Gastrocnemius medialis (tissue), 4 donors: Measurements from ENCODE around the gene KATNB1. TPM values are rescaled to one million over a fixed set of nuclear protein-coding genes. Genes with fewer than 3 reads are reported as not detected.

ENCODE experiments used
- ATAC-seq, 2 donors: fragments of 150-250 bp; one replicate each; pipeline ENCODE4 v1.9.1; 2016
- DNase-seq, 2 donors: peaks; one replicate each; pipeline ENCODE4 v3.0.0-alpha.2; 2019
- H3K27ac ChIP-seq, 4 donors: fragments of 200-600 bp; sonication (generic); 1 replicate in 1 of 4; 2 replicates in 3 of 4; pipeline ENCODE4 v1.5.1; 2016 to 2018; ENCODE audit warnings: mild to moderate bottlenecking in 2 of 4, moderate library complexity in 1 of 4
- H3K27me3 ChIP-seq, 3 donors: fragments of 200-600 bp; sonication (generic) in 2 of 3; 1 replicate in 1 of 3; 2 replicates in 2 of 3; pipeline versions ENCODE4 v1.5.1 to v1.6.0; 2016 to 2019; ENCODE audit warnings: mild to moderate bottlenecking in 1 of 3, moderate library complexity in 1 of 3
- H3K36me3 ChIP-seq, 2 donors: fragments of 200-600 bp; sonication (generic) in 1 of 2; one replicate each; pipeline ENCODE4 v1.5.1; 2017 to 2018
- H3K4me1 ChIP-seq, 2 donors: fragments of 200-600 bp; sonication (generic) in 1 of 2; one replicate each; pipeline ENCODE4 v1.5.1; 2016 to 2017; ENCODE audit warnings: mild to moderate bottlenecking in 2 of 2
- H3K4me3 ChIP-seq, 4 donors: fragments of 200-600 bp; sonication (generic) in 3 of 4; 1 replicate in 1 of 4; 2 replicates in 3 of 4; pipeline ENCODE4 v1.5.1; 2016 to 2019; ENCODE audit warnings: mild to moderate bottlenecking in 2 of 4
- H3K9me3 ChIP-seq, 3 donors: fragments of 200-600 bp; sonication (generic) in 2 of 3; 1 replicate in 1 of 3; 2 replicates in 2 of 3; pipeline ENCODE4 v1.5.1; 2016 to 2019
- CTCF ChIP-seq, 5 experiments: fragments of 450-650 bp in 3 of 5; fragments of 200-600 bp in 2 of 5; sonication (generic) in 2 of 5; IDR thresholded peaks in 4 of 5; conservative IDR thresholded peaks in 1 of 5; 1 replicate in 4 of 5; 2 replicates in 1 of 5; pipeline ENCODE4 v1.5.1; 2016 to 2019; ENCODE audit warnings: antibody characterized with exemption in 5 of 5, mild to moderate bottlenecking in 3 of 5, moderate library complexity in 3 of 5
- POLR2A ChIP-seq, 2 donors: fragments of 450-650 bp; IDR thresholded peaks; one replicate each; pipeline ENCODE4 v1.6.1; 2017; ENCODE audit warnings: antibody characterized with exemption in 2 of 2, mild to moderate bottlenecking in 2 of 2, moderate library complexity in 2 of 2
- in situ Hi-C, 4 donors: fragments of 200-750 bp; cut with MboI; loops; one replicate each; pipeline versions ENCODE4 v1.15.0 to v1.8.0; 2017; ENCODE audit warnings: low sequenced_read_pairs in 4 of 4
- intact Hi-C: fragments of 100-400 bp; cut with DNase I; formaldehyde crosslinking; loops from one replicate; pipeline ENCODE4 v1.15.1; 2023; ENCODE audit warnings: low total_unique reads
- total RNA-seq, 4 donors: library from RNA; depleted of rRNA; stranded (reverse); fragments of >200 nt; gene quantifications; one replicate each; pipeline versions ENCODE4 v1.1.0 to v1.2.3, GENCODE V29; 2016

KATNB1 gene
- total RNA-seq, 4 donors from 2014 or later, result 10.7 to 18.0 (median 14.2) TPM

GRCh38 chr16:57704905-57705852 is 30.4 kb upstream of the KATNB1 start:
- ATAC-seq, result no peak
- no peaks in the 10 kb centered on the region for H3K36me3 ChIP-seq
- intact Hi-C loops (no loop called here), in situ Hi-C loops (no loop called here)
- TF ChIP-seq CTCF (IDR thresholded peaks at IDR 0.05 in 4 of 5, conservative IDR thresholded peaks at IDR 0.05 in 1 of 5), result no peak
- TF ChIP-seq POLR2A (IDR thresholded peaks at IDR 0.05), result no peak
- H3K27ac ChIP-seq, result no peak overlapping the region
- no peak overlapping the region for H3K4me3 ChIP-seq
- DNase-seq, result no peak
- no peaks in the 10 kb centered on the region for H3K27me3 ChIP-seq
- no peaks in the 10 kb centered on the region for H3K9me3 ChIP-seq
- no peaks in the 10 kb centered on the region for H3K4me1 ChIP-seq

GRCh38 chr16:57706717-57707116 is 28.9 kb upstream of the KATNB1 start:
- no peak for ATAC-seq
- Histone ChIP-seq H3K27me3 (no peaks in the 10 kb centered on the region), H3K4me3 (no peak overlapping the region), H3K4me1 (no peaks in the 10 kb centered on the region), H3K27ac (no peak overlapping the region), H3K36me3 (no peaks in the 10 kb centered on the region), H3K9me3 (no peaks in the 10 kb centered on the region)
- DNase-seq, result no peak
- TF ChIP-seq CTCF (IDR thresholded peaks at IDR 0.05 in 4 of 5, conservative IDR thresholded peaks at IDR 0.05 in 1 of 5) (no peak), POLR2A (IDR thresholded peaks at IDR 0.05) (no peak)
- intact Hi-C loops, result no loop called here
- in situ Hi-C loops, result no loop called here

- H3K36me3 ChIP-seq, result no peaks in the 10 kb centered on the region
- no peak for ATAC-seq
- TF ChIP-seq CTCF (IDR thresholded peaks at IDR 0.05 in 4 of 5, conservative IDR thresholded peaks at IDR 0.05 in 1 of 5), result no peak
- TF ChIP-seq POLR2A (IDR thresholded peaks at IDR 0.05), result no peak
- H3K4me3 ChIP-seq, result no peak overlapping the region
- DNase-seq, result no peak
- in situ Hi-C loops (no loop called here), intact Hi-C loops (no loop called here)
- no peak overlapping the region for H3K27ac ChIP-seq
- H3K9me3 ChIP-seq, result no peaks in the 10 kb centered on the region
- no peaks in the 10 kb centered on the region for H3K27me3 ChIP-seq
- no peaks in the 10 kb centered on the region for H3K4me1 ChIP-seq
Observed at GRCh38 chr16:57707331-57707730, 28.2 kb upstream of the KATNB1 start.

- intact Hi-C loops, result no loop called here
- TF ChIP-seq POLR2A (IDR thresholded peaks at IDR 0.05) (no peak), CTCF (IDR thresholded peaks at IDR 0.05 in 4 of 5, conservative IDR thresholded peaks at IDR 0.05 in 1 of 5) (no peak)
- H3K27ac ChIP-seq, result no peak overlapping the region
- no peak for ATAC-seq
- in situ Hi-C loops, result no loop called here
- no peaks in the 10 kb centered on the region for H3K36me3 ChIP-seq
- no peaks in the 10 kb centered on the region for H3K27me3 ChIP-seq
- H3K4me3 ChIP-seq, result no peak overlapping the region
- DNase-seq, result no peak
- H3K9me3 ChIP-seq, result no peaks in the 10 kb centered on the region
- no peaks in the 10 kb centered on the region for H3K4me1 ChIP-seq
Observed at GRCh38 chr16:57708168-57708567, 27.4 kb upstream of the KATNB1 start.
